HG02970 (cell line): ENCODE results near the gene SLC15A3.

Experiments used
- ATAC-seq: cut with Tn5 transposase; IDR thresholded peaks from one replicate; pipeline ENCODE4 v1.9.1; 2021; ENCODE audit warnings: mild to moderate bottlenecking, moderate library complexity, moderate number of reproducible peaks; ENCODE audit not compliant: unreplicated experiment, low FRiP score

Gene SLC15A3

GRCh38 chr11:60948250-60948649, 3.7 kb downstream of the SLC15A3 start:
- no peak for ATAC-seq

- ATAC-seq, result no peak
These were observed 4.3 kb downstream of the SLC15A3 start for GRCh38 chr11:60947700-60948099.

- ATAC-seq, result no peak
These were observed 5.2 kb downstream of the SLC15A3 start for GRCh38 chr11:60946601-60947264.

- no peak for ATAC-seq
These were observed 6.7 kb downstream of the SLC15A3 start for GRCh38 chr11:60945295-60945667.

GRCh38 chr11:60944490-60945294, 7.3 kb downstream of the SLC15A3 start:
- ATAC-seq, result no peak

GRCh38 chr11:60942970-60943565, 8.9 kb downstream of the SLC15A3 start:
- ATAC-seq, result no peak

- ATAC-seq, result no peak
These were observed 9.8 kb downstream of the SLC15A3 start for GRCh38 chr11:60942219-60942618.

- ATAC-seq, result no peak
These were observed 10.4 kb downstream of the SLC15A3 start for GRCh38 chr11:60941371-60942119.

- ATAC-seq, result no peak
These were observed 12.1 kb downstream of the SLC15A3 start for GRCh38 chr11:60939855-60940254.

GRCh38 chr11:60939301-60939700, 12.7 kb downstream of the SLC15A3 start:
- ATAC-seq, result no peak

GRCh38 chr11:60938500-60938899, 13.5 kb downstream of the SLC15A3 start:
- ATAC-seq, result no peak

GRCh38 chr11:60937811-60938210, 14.2 kb downstream of the SLC15A3 start:
- ATAC-seq, result no peak

- ATAC-seq, result no peak
These were observed 14.8 kb downstream of the SLC15A3 start for GRCh38 chr11:60937144-60937527.

GRCh38 chr11:60936467-60937143, 15.4 kb downstream of the SLC15A3 start:
- ATAC-seq, result no peak

GRCh38 chr11:60935676-60936442, 16.1 kb downstream of the SLC15A3 start:
- no peak for ATAC-seq

- ATAC-seq, result no peak
These were observed 17.0 kb downstream of the SLC15A3 start for GRCh38 chr11:60934790-60935605.

- ATAC-seq, result no peak
These were observed 17.7 kb downstream of the SLC15A3 start for GRCh38 chr11:60934124-60934789.

GRCh38 chr11:60933416-60934123, 18.4 kb downstream of the SLC15A3 start:
- no peak for ATAC-seq
